Heart left ventricle (tissue), 13 donors: ENCODE results near the gene CHIC2.
"Not testable (repeated sequence)": the region's sequence is repeated elsewhere in the genome, so short reads cannot be mapped to it uniquely, and the experiment has no call there.

ENCODE experiments used
- CTCF ChIP-seq, 12 donors: fragments of 200-600 bp; sonication (generic) in 4 of 12; IDR thresholded peaks; one replicate each; pipeline versions ENCODE4 v1.5.0 to v1.8.0; 2018 to 2022; ENCODE audit warnings: antibody characterized with exemption in 12 of 12, mild to moderate bottlenecking in 5 of 12
- POLR2A ChIP-seq, 2 donors: fragments of 450-650 bp; IDR thresholded peaks; one replicate each; pipeline ENCODE4 v1.6.1; 2017; ENCODE audit warnings: antibody characterized with exemption in 2 of 2, mild to moderate bottlenecking in 2 of 2, moderate library complexity in 2 of 2
- donor health status: ischemic (EF 13 %, LVEDD 7.1; RV severe dilation, severe dysfunction).
- donor health status: DM: no; HTN: yes; CAD: no.
- donor health status: DM: no; HTN: no; CAD: no.
- donor health status: ischemic (EF 25% LVEDD 6.9; RV normal size, moderate dysfunction).
- donor health status: ischemic (EF 25% LVEDD 5.7; RV mildly dilated, moderate dysfunction).
- donor health status: ischemic (EF 35%, LVEDD 5.7; RV mildly dilated, moderate dysfunction).
- donor health status: nonischemic (EF 11% LVEDD 7.7; RV severe dilation, severe dysfunction).
- donor health status: DM: yes; HTN: yes; CAD: no.
- donor health status: PGD.
- donor health status: ischemic (EF 29% LVEDD 5.4; RV normal size, mild dysfunction).
- donor health status: nonischemic (EF 23%, LVEDD 6.1; RV moderate dilation, normal function).

DNA sequence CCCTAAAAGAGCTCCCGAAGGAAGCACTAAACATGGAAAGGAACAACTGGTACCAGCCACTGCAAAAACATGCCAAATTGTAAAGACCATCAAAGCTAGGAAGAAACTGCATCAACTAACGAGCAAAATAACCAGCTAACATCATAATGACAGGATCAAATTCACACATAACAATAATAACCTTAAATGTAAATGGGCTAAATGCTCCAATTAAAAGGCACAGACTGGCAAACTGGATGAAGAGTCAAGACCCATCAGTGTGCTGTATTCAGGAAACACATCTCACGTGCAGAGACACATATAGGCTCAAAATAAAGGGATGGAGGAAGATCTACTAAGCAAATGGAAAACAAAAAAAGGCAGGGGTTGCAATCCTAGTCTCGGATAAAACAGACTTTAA lies 20.8 kb downstream of the CHIC2 start:
- TF ChIP-seq CTCF, POLR2A (IDR thresholded peaks at IDR 0.05): not testable (repeated sequence)
